ENCODE results near the gene ANKFN1. TPM values are rescaled to one million over a fixed set of nuclear protein-coding genes. Genes with fewer than 3 reads are reported as not detected.

Gene ANKFN1
- total and polyA plus RNA-seq, 2 of the 13 experiments (the other 11 are each of a cell fraction or from before 2014, with no cell fraction given): not detected

- TF ChIP-seq HES4 (CRISPR knock-in tag; IDR thresholded peaks at IDR 0.05; ENCODE audit: borderline replicate concordance) (no peak), ZSCAN12 (CRISPR knock-in tag; IDR thresholded peaks at IDR 0.05) (no peak), ZNF235 (CRISPR knock-in tag; IDR thresholded peaks at IDR 0.05; ENCODE audit: borderline replicate concordance) (no peak), MBNL3 (CRISPR knock-in tag; conservative IDR thresholded peaks at IDR 0.05) (no peak), ZNF34 (CRISPR knock-in tag; IDR thresholded peaks at IDR 0.05; ENCODE audit: borderline replicate concordance) (no peak), RFXANK (CRISPR knock-in tag; IDR thresholded peaks at IDR 0.05) (no peak), ZNF296 (CRISPR knock-in tag; conservative IDR thresholded peaks at IDR 0.05) (no peak), CTCF (CRISPR knock-in tag; IDR thresholded peaks at IDR 0.05) (peak; percentile 53), TEAD2 (CRISPR knock-in tag; IDR thresholded peaks at IDR 0.05) (no peak), SAP130 (CRISPR knock-in tag; IDR thresholded peaks at IDR 0.05; ENCODE audit: low read depth) (no peak), CEBPZ (IDR thresholded peaks at IDR 0.05; ENCODE audit: low read length) (no peak), HNF4A (CRISPR knock-in tag; IDR thresholded peaks at IDR 0.05) (no peak), ZNF274 (CRISPR knock-in tag; IDR thresholded peaks at IDR 0.05) (no peak), HDAC2 (CRISPR knock-in tag; IDR thresholded peaks at IDR 0.05) (no peak), ZNF564 (CRISPR knock-in tag; IDR thresholded peaks at IDR 0.05) (no peak), NCOA2 (CRISPR knock-in tag; IDR thresholded peaks at IDR 0.05) (no peak), ZBTB7B (CRISPR knock-in tag; IDR thresholded peaks at IDR 0.05) (no peak)
- TF ChIP-seq, protein P1, sequence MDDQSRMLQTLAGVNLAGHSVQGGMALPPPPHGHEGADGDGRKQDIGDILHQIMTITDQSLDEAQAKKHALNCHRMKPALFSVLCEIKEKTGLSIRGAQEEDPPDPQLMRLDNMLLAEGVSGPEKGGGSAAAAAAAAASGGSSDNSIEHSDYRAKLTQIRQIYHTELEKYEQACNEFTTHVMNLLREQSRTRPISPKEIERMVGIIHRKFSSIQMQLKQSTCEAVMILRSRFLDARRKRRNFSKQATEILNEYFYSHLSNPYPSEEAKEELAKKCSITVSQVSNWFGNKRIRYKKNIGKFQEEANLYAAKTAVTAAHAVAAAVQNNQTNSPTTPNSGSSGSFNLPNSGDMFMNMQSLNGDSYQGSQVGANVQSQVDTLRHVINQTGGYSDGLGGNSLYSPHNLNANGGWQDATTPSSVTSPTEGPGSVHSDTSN (CRISPR knock-in tag; IDR thresholded peaks at IDR 0.05; ENCODE audit: borderline replicate concordance): no peak
- TF ChIP-seq, protein P2, sequence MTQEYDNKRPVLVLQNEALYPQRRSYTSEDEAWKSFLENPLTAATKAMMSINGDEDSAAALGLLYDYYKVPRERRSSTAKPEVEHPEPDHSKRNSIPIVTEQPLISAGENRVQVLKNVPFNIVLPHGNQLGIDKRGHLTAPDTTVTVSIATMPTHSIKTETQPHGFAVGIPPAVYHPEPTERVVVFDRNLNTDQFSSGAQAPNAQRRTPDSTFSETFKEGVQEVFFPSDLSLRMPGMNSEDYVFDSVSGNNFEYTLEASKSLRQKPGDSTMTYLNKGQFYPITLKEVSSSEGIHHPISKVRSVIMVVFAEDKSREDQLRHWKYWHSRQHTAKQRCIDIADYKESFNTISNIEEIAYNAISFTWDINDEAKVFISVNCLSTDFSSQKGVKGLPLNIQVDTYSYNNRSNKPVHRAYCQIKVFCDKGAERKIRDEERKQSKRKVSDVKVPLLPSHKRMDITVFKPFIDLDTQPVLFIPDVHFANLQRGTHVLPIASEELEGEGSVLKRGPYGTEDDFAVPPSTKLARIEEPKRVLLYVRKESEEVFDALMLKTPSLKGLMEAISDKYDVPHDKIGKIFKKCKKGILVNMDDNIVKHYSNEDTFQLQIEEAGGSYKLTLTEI (CRISPR knock-in tag; conservative IDR thresholded peaks at IDR 0.05): no peak
Measured at GRCh38 chr17:56125830-56126819, 27.1 kb upstream of the ANKFN1 start (continued).

Data from HepG2 (cell line).